Mesendoderm (in vitro differentiated cells): ENCODE data around the gene MAB21L4.

ENCODE experiments used
- DNase-seq: peaks from one replicate; pipeline ENCODE4 v3.0.0; 2013
- H2AK5ac ChIP-seq: 2 replicates; pipeline ENCODE4 v1.6.1; 2013; ENCODE audit warnings: low read length, inconsistent platforms
- H2BK120ac ChIP-seq: 2 replicates; pipeline ENCODE4 v1.6.1; 2013; ENCODE audit warnings: low read depth, mild to moderate bottlenecking, low read length, moderate library complexity, mixed read lengths
- H2BK15ac ChIP-seq: replicated peaks from 2 replicates; pipeline ENCODE4 v1.6.1; 2013; ENCODE audit warnings: low read depth, mild to moderate bottlenecking, moderate library complexity
- H2BK5ac ChIP-seq: 2 replicates; pipeline ENCODE4 v1.6.1; 2013; ENCODE audit warnings: low read length, inconsistent platforms
- H3K18ac ChIP-seq: 2 replicates; pipeline ENCODE4 v1.6.1; 2013; ENCODE audit warnings: mild to moderate bottlenecking, low read length, mixed read lengths
- H3K23ac ChIP-seq: one replicate; pipeline ENCODE4 v1.6.1; 2013; ENCODE audit warnings: low read length
- H3K27ac ChIP-seq: 2 replicates; pipeline ENCODE4 v1.5.1; 2013; ENCODE audit warnings: low read depth, mild to moderate bottlenecking, inconsistent platforms, low read length, moderate library complexity
- H3K27me3 ChIP-seq: 2 replicates; pipeline ENCODE4 v1.6.1; 2013; ENCODE audit warnings: low read length, control low read depth, mild to moderate bottlenecking, inconsistent platforms; ENCODE audit not compliant: insufficient read depth, poor library complexity
- H3K36me3 ChIP-seq: 2 replicates; pipeline ENCODE4 v1.6.1; 2013; ENCODE audit warnings: low read length, inconsistent platforms; ENCODE audit not compliant: control insufficient read depth, insufficient read depth
- H3K4ac ChIP-seq: one replicate; pipeline ENCODE4 v1.6.1; 2013; ENCODE audit warnings: low read depth, mild to moderate bottlenecking, low read length, moderate library complexity
- H3K4me1 ChIP-seq: 2 replicates; pipeline ENCODE4 v1.6.1; 2013; ENCODE audit warnings: low read depth, low read length, inconsistent platforms; ENCODE audit not compliant: control insufficient read depth
- H3K4me2 ChIP-seq: 2 replicates; pipeline ENCODE4 v1.6.1; 2013; ENCODE audit warnings: low read length
- H3K4me3 ChIP-seq: 2 replicates; pipeline ENCODE4 v1.5.1; 2013; ENCODE audit warnings: mild to moderate bottlenecking, low read length
- H3K56ac ChIP-seq: one replicate; pipeline ENCODE4 v1.6.1; 2013; ENCODE audit warnings: low read length
- H3K79me1 ChIP-seq: 2 replicates; pipeline ENCODE4 v1.6.1; 2013; ENCODE audit warnings: low read length, inconsistent platforms
- H3K79me2 ChIP-seq: 2 replicates; pipeline ENCODE4 v1.6.1; 2013; ENCODE audit warnings: mild to moderate bottlenecking, low read length; ENCODE audit not compliant: control insufficient read depth, insufficient read depth
- H3K9ac ChIP-seq: 2 replicates; pipeline ENCODE4 v1.6.1; 2013; ENCODE audit warnings: low read length, inconsistent platforms
- H4K5ac ChIP-seq: one replicate; pipeline ENCODE4 v1.6.1; 2013; ENCODE audit warnings: low read length
- H4K8ac ChIP-seq: one replicate; pipeline ENCODE4 v1.6.1; 2013; ENCODE audit warnings: low read depth, mild to moderate bottlenecking, control low read depth, low read length, moderate library complexity
- WGBS: extraction: QIAGEN DNeasy Blood & Tissue Kit; methylation state at CpG from one replicate; pipeline ENCODE4 v1.1.7; 2013; ENCODE audit warnings: low lambda C conversion rate, missing lambda C conversion rate; ENCODE audit not compliant: insufficient coverage; ENCODE audit errors: extremely low coverage; 5-methylcytosine and 5-hydroxymethylcytosine counted together

Gene MAB21L4

GRCh38 chr2:240901986-240902614, 6.1 kb upstream of the MAB21L4 start:
- peak overlapping the region; percentile 5 for H3K18ac ChIP-seq
- H4K5ac ChIP-seq: no peak overlapping the region
- H3K4me3 ChIP-seq: no peak overlapping the region
- H3K79me2 ChIP-seq: no peaks in the 10 kb centered on the region
- H3K4ac ChIP-seq: no peak overlapping the region
- no peak overlapping the region for H2AK5ac ChIP-seq
- peaks cover 4% of the 10 kb centered on the region for H3K4me1 ChIP-seq
- no peaks in the 10 kb centered on the region for H3K36me3 ChIP-seq
- DNase-seq: no peak
- H3K27me3 ChIP-seq: no peaks in the 10 kb centered on the region
- no peak overlapping the region for H3K4me2 ChIP-seq
- H3K56ac ChIP-seq: peak overlapping the region; percentile 89
- no peak overlapping the region for H2BK120ac ChIP-seq
- peak overlapping the region; percentile 24 for H3K23ac ChIP-seq
- WGBS: no CpG with 5 or more reads among the region's 14 CpGs
- H2BK5ac ChIP-seq: peak overlapping the region; percentile 95
- H3K27ac ChIP-seq: no peak overlapping the region
- no peak overlapping the region for H3K9ac ChIP-seq
- no peaks in the 10 kb centered on the region for H3K79me1 ChIP-seq
- no peak overlapping the region for H2BK15ac ChIP-seq
- H4K8ac ChIP-seq: no peak overlapping the region

DNA sequence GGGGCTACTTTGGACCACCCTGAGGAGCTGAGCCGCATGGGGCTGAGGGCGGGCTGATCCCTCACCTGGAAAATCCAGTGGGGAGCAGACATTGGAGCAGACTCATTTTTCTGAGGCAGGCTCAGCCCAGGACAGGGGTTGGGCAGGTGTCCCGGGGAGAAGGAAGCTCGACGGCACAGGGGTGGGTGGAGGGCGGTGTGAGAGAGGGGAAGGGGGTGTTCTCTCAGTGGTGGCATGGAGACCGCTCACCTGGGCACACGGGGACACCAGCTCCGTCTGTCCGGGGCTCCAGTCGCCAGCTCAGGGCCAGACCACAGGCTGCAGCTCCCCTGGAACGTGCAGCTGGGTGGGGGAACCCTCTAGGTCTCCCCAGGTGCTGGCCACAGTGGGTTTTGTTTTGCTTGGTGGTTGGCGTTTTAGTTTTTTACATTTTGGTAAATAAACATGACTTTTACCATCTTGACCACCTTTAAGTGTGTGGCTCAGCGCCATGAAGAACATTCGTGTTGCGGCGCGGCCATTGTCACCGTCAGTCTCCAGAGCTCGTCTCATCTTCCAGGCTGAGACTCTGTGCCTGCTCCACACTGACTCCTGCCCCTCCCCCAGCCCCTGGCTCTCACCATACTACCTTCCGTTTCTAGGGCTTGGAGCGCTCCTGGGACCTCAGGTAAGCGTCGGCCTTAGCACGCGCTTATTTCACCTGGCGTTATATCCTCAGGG, 4.3 kb upstream of the MAB21L4 start:
- no peak overlapping the region for H4K8ac ChIP-seq
- no peak overlapping the region for H3K56ac ChIP-seq
- no peak overlapping the region for H2BK15ac ChIP-seq
- no peak overlapping the region for H3K18ac ChIP-seq
- H3K4me3 ChIP-seq: no peak overlapping the region
- no peak overlapping the region for H3K23ac ChIP-seq
- no peaks in the 10 kb centered on the region for H3K79me1 ChIP-seq
- H2BK120ac ChIP-seq: no peak overlapping the region
- H3K79me2 ChIP-seq: no peaks in the 10 kb centered on the region
- H3K27me3 ChIP-seq: no peaks in the 10 kb centered on the region
- H2AK5ac ChIP-seq: no peak overlapping the region
- H3K4me2 ChIP-seq: no peak overlapping the region
- H3K27ac ChIP-seq: no peak overlapping the region
- no peak for DNase-seq
- no CpG with 5 or more reads among the region's 27 CpGs for WGBS
- H4K5ac ChIP-seq: no peak overlapping the region
- H3K9ac ChIP-seq: no peak overlapping the region
- H2BK5ac ChIP-seq: no peak overlapping the region
- H3K4ac ChIP-seq: no peak overlapping the region
- H3K4me1 ChIP-seq: peaks cover 4% of the 10 kb centered on the region
- no peaks in the 10 kb centered on the region for H3K36me3 ChIP-seq

- H2BK120ac ChIP-seq: no peak overlapping the region
- no peaks in the 10 kb centered on the region for H3K79me2 ChIP-seq
- no peaks in the 10 kb centered on the region for H3K79me1 ChIP-seq
- no peak overlapping the region for H2BK5ac ChIP-seq
- H3K9ac ChIP-seq: no peak overlapping the region
- no peak overlapping the region for H3K4ac ChIP-seq
- H3K27me3 ChIP-seq: no peaks in the 10 kb centered on the region
- no peak overlapping the region for H3K56ac ChIP-seq
- no peak overlapping the region for H4K8ac ChIP-seq
- no peak overlapping the region for H3K23ac ChIP-seq
- no peak overlapping the region for H2BK15ac ChIP-seq
- H3K4me1 ChIP-seq: peaks cover 4% of the 10 kb centered on the region
- no peak overlapping the region for H3K18ac ChIP-seq
- H3K4me3 ChIP-seq: no peak overlapping the region
- WGBS: no CpG with 5 or more reads among the region's 19 CpGs
- no peak overlapping the region for H2AK5ac ChIP-seq
- H3K27ac ChIP-seq: no peak overlapping the region
- H3K36me3 ChIP-seq: no peaks in the 10 kb centered on the region
- H3K4me2 ChIP-seq: no peak overlapping the region
- no peak for DNase-seq
- no peak overlapping the region for H4K5ac ChIP-seq
Measured at GRCh38 chr2:240899468-240899865, 3.5 kb upstream of the MAB21L4 start.

DNA sequence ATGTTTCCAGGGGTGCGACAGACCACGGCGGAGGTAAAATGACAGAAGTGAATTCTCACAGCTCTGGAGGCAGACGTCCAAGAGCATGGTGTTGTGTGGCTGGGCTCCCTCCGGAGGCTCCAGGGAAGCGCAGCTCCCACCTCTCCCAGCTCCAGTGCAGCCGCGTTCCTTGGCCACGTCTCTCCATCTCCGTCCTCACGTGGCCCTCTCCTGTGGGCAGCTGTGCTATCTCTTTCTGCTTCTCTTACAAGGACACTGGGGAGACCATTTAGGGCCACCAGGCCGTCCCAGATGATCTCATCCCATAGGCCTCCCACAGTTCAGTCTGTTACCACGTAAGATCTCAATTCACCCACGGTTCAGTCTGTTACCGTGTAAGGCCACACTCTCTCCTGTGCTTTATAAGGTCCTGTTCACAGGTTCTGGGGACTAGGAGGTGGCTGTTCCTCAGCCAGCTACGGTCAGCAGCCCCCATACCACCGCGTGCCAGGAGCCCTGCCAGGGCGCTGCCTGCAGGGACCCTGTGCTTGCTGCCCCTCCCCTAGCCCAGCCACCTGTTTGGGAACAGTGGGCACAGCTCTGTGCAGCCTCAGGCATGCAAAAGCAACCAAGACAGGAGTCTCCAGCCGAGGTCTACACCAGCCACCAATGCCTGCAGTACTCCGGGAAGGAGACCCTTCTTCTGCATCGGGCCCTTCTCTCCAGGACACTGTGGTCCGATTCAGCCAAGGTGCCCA, 2.9 kb upstream of the MAB21L4 start:
- Histone ChIP-seq H3K4ac (no peak overlapping the region), H3K4me3 (no peak overlapping the region), H3K9ac (no peak overlapping the region), H2AK5ac (no peak overlapping the region), H3K4me1 (peaks cover 4% of the 10 kb centered on the region), H3K79me2 (no peaks in the 10 kb centered on the region), H3K27me3 (no peaks in the 10 kb centered on the region), H3K27ac (no peak overlapping the region), H2BK120ac (no peak overlapping the region), H3K4me2 (no peak overlapping the region), H3K56ac (peak overlapping the region; percentile 42), H3K79me1 (no peaks in the 10 kb centered on the region), H3K23ac (no peak overlapping the region), H2BK5ac (no peak overlapping the region), H4K5ac (no peak overlapping the region), H4K8ac (no peak overlapping the region), H3K36me3 (no peaks in the 10 kb centered on the region), H3K18ac (no peak overlapping the region), H2BK15ac (no peak overlapping the region)
- no peak for DNase-seq
- no CpG with 5 or more reads among the region's 23 CpGs for WGBS

- H3K18ac ChIP-seq: no peak overlapping the region
- no peak overlapping the region for H3K4ac ChIP-seq
- no peak overlapping the region for H2BK5ac ChIP-seq
- H3K27ac ChIP-seq: no peak overlapping the region
- H3K36me3 ChIP-seq: no peaks in the 10 kb centered on the region
- no peak overlapping the region for H2BK15ac ChIP-seq
- H3K4me2 ChIP-seq: no peak overlapping the region
- no CpG with 5 or more reads among the region's 17 CpGs for WGBS
- no peak overlapping the region for H2AK5ac ChIP-seq
- H3K27me3 ChIP-seq: no peaks in the 10 kb centered on the region
- H3K79me1 ChIP-seq: no peaks in the 10 kb centered on the region
- no peak overlapping the region for H4K8ac ChIP-seq
- H2BK120ac ChIP-seq: no peak overlapping the region
- no peak overlapping the region for H3K9ac ChIP-seq
- H3K4me1 ChIP-seq: peaks cover 4% of the 10 kb centered on the region
- H3K4me3 ChIP-seq: no peak overlapping the region
- no peak overlapping the region for H3K23ac ChIP-seq
- H3K79me2 ChIP-seq: no peaks in the 10 kb centered on the region
- H4K5ac ChIP-seq: no peak overlapping the region
- peak overlapping the region; percentile 42 for H3K56ac ChIP-seq
- DNase-seq: no peak
Measured at GRCh38 chr2:240898108-240898730, 2.3 kb upstream of the MAB21L4 start.
